Germinal center (tissue), 1 donor: ENCODE results near the gene BCL6B.
"Not testable (repeated sequence)": the region's sequence is repeated elsewhere in the genome, so short reads cannot be mapped to it uniquely, and the experiment has no call there.

Source experiments
- DNase-seq: peaks from one replicate; pipeline ENCODE4 v3.0.0; 2012; ENCODE audit warnings: mixed read lengths, low spot score

The BCL6B gene, protein sequence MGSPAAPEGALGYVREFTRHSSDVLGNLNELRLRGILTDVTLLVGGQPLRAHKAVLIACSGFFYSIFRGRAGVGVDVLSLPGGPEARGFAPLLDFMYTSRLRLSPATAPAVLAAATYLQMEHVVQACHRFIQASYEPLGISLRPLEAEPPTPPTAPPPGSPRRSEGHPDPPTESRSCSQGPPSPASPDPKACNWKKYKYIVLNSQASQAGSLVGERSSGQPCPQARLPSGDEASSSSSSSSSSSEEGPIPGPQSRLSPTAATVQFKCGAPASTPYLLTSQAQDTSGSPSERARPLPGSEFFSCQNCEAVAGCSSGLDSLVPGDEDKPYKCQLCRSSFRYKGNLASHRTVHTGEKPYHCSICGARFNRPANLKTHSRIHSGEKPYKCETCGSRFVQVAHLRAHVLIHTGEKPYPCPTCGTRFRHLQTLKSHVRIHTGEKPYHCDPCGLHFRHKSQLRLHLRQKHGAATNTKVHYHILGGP

GRCh38 chr17:7022781-7023571 lies at the start of gene BCL6B:
TSS of gene BCL6B (plus strand) at chr17:7023050. CDS start at chr17:7023672, 622 bp downstream.
- DNase-seq: no peak

GRCh38 chr17:6979440-6979839 lies 43.4 kb upstream of the BCL6B start:
- DNase-seq: not testable (repeated sequence)

- DNase-seq: no peak
Measured at GRCh38 chr17:6981426-6981825, 41.4 kb upstream of the BCL6B start.

DNA sequence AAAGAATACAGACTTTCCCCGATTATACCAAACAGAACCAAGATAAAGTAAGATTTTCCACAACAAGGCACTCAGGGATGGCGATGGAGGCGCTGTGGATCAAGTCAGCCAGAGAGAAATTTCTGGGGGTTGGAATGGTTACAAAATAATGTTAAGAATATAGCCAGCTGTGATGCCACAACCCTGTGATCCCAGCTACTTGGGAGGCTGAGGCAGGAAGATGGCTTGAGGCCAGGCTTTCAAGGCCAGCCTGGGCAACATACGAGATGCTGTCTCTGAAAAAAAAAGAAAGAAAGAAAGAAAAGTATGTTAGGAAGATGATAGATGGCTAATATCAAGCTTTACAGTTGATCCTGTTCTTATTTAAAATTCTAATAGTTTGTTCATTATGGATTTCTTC lies 37.6 kb upstream of the BCL6B start:
- DNase-seq: no peak

- no peak for DNase-seq
Measured at GRCh38 chr17:6986676-6987075, 36.2 kb upstream of the BCL6B start.

DNA sequence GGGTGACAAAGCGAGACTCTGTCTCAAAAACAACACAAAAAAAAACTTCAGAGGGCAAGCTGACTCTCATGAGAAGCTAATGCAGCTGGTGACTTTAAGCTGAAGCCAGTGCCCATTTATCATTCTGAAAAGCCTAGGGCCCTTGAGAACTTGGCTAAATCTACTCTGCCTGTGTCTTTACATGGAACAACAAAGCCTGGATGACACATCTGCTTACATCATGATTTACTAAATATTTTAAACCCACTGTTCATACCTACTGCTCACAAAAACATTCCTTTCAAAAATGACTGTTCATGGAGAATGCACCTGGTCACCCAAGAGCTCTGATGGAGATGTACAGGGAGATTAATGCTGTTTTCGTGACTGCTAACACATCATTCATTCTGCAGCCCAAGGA lies 33.1 kb upstream of the BCL6B start:
- DNase-seq: no peak

GRCh38 chr17:6993613-6994056 lies 29.2 kb upstream of the BCL6B start:
- not testable (repeated sequence) for DNase-seq

DNA sequence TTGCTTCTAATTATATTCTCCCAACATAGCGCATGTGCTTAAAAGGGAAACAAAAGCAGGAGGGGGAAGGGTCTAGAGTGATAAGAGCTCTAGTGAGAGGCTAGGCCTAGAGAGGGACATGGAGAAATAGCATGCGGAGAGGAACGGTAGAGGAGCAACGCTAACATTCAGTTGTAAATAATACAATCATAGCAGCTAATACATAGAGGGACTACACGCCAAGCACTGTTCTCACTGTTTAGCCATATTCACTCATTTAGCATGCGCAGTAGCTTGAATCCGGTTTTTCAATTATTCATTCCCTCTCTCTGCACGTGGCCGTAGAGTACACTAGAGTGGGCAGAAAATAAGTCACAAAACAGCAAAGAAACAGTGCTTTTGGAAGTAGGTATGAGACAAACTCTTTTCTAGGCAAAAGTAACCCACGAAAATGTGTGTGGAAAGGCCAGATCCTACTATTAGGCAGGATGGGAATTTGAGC lies 28.7 kb upstream of the BCL6B start:
- DNase-seq: no peak

DNA sequence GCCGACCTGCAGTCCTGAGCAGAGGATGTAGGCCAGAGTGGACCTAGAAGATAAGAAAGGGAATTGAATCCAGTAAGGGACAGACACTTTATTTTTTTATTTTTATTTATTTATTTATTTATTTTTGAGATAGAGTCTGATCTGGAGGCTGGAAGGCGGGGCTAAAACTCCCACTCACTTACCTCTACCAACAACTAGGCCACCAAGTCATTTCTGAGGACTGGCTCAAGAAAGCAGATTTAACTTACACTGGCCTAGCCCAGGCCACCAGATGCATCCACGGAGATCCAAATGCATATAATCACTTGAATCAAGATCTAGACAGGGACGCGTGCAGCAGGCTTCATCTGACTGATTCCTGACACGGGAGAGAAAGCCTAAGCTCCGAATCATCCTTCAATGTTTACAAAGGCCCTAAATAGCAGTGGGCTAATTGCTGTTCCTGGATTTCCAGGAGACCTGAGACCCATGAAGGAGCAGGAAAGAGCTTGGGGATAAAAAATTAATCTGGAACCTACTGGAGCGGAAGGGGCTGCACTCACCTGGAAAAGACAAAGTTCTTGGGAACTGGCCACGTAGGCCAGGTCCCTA lies 28.1 kb upstream of the BCL6B start:
- DNase-seq: no peak

DNA sequence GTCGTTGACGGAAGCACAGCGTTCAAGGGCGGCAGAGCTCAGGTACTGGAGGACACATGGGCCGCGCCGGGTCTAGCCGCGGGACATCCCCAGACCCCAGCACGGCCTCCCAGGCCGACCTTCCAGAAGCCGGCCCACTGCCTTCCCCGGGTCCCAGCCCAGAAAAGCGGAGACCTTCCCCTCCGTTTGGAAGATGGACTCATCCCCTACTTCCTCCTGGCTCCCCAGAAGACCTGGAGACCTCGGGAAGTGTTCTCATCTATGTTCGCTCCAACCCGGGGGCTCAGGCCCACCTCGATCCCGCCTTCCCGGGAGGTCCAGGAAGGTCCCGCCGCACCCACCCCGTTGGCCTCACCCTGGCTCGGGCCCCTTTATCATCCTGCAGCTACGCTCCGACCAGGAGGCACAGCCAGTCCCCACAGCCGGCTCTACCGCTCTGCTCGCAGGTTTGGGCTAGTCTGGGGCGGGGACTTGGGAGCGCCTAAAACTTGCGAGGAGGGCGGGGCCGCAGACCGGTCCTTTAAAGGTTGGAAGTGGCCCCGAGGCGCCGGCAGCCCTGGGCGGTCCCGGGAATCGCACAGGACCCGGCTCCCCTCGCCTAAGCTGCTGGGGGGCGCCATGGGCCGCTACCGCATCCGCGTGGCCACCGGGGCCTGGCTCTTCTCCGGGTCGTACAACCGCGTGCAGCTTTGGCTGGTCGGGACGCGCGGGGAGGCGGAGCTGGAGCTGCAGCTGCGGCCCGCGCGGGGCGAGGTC lies 27.2 kb upstream of the BCL6B start, which contains the start of gene ALOX12:
ALOX12 (plus strand) TSS at position 550 of the 756 bp plus-strand sequence; CDS start at position 619, 69 bp downstream.
- no peak for DNase-seq

GRCh38 chr17:6996256-6997011 lies 26.4 kb upstream of the BCL6B start:
- DNase-seq: no peak

DNA sequence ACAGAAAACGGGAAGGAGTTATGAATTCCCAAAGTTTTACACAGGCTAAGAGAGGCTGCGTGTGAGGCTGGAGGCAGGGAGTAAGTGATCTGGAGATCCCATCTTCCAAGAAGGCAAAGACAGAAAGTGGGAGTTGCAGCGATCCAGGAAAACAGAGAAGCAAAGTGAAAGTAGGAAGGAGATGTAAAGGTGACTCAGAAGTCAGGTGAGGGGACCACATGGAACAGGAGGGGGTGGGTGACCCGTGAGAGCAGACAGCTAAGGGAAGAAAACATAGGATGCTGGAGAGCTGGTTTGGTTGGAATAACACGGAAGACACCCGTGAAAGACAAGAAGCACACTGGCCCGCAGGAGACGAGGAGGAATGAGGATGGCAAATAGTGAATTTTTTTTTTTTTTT lies 25.7 kb upstream of the BCL6B start:
- no peak for DNase-seq

GRCh38 chr17:6998855-6999508 lies 23.9 kb upstream of the BCL6B start:
- DNase-seq: no peak

DNA sequence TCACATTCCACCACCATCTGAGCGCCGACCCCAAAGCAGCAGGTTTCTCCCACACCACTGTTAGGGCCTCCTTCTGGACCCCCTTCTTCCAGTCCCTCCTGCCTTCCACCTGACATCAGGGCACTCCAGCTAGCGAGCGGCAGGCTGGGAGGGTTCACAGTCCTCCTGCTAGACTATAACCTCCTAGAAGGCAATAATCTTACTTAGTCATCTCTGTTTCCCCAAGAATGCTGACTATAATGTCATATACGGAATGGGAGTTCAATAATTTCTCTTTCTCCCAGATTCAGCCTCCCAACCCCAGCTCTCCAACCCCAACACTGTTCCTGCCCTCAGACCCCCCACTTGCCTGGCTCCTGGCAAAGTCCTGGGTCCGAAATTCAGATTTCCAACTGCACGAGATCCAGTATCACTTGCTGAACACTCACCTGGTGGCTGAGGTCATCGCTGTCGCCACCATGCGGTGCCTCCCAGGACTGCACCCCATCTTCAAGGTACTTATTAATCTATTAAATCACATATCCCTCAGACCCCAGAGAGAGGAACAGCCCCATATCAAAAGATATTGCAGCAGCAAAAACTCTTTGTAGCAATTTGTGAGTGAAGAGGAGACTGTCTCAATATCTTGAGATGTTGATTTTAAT lies 21.4 kb upstream of the BCL6B start:
- no peak for DNase-seq

DNA sequence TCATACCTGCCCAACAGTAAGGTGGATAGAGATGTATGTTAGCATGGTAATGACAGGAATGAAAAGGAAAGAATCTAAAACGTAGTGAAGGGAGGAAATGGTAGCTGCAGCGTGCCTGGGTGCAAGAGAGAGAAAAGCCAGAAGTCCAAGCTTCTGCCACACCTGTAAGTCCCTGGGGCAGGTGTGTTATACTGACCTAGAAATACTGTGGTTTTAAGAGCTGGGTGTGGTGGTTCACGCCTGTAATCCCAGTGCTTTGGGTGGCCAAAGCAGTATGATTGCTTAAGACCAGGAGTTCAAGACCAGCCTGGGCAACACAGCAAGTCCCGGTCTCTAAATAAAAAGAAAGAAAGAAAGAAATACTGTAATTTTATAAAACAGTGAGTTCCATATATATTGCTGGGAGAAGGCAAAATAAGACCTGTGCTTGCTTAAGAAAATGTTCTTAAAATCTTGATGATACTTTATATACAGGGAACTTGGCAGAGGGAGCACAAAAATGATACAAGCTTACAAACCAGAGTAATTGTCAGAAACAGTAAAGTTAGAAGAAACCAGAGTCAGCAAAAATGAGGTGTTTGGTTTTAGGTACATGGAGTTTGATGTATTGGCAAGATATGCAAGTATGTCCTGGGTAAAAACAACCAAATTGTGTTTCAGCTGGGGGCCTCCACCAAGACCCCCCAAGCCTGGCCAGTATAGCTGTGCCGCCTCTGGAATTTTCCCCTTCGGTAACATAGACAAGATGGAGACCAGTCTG lies 20.4 kb upstream of the BCL6B start:
- no peak for DNase-seq

DNA sequence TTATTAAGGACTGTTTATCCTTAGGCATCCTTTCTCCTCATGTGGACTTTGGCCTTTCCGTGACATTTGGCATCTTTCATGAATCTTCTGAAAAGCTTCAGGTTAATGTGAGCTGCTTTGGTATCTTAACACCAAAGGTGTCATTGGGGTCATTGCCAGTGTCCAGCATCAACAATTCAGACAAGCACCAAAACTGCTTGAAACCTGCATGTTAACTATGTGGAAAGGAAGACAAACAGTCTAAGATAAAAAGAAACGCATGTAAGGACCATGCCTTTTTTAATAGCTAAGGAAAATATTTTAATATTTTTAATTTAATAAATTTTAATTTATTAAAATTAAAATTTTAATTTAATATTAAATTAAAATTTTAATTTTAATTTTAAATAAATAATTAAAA lies 19.1 kb upstream of the BCL6B start:
- DNase-seq: no peak

DNA sequence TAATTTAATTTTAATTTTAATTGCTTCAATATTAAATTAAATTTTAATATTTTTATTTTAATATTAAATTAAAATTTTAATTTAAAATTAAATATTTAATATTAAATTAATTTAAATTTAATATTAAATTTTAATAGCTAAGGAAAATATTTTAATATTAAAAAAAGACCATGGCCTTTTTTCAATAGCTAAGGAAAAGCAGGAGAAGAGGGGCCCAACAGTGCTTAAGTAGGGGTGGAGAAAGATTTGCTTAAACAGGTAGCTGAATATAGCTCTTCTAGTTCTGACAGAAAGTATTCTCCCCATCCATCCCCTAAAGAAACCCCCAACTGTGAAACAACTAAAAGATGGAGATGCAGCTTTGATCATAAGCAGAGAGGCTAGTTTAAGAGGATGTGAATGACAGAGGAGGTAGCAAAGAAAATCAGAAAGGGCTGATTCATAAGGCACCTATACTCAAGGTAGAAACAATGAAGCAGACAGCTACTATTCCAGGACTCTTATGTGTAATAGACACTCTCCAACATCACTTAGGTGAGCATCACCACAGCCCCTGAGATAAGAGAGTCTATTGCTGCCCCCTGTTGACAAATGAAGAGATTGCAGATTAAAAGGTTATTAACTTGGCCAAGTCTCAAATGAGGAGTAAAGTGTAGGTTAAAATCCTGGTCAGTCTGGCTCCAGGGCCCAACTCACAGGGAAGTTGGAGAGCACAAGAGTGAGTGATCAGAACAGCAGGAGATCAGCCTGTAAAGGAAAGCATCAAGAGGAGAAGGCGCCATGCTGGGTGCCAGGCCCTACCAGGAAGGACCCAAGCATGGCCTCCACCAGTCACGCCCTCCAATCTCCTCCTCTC lies 18.2 kb upstream of the BCL6B start:
- DNase-seq: peak; percentile 71

DNA sequence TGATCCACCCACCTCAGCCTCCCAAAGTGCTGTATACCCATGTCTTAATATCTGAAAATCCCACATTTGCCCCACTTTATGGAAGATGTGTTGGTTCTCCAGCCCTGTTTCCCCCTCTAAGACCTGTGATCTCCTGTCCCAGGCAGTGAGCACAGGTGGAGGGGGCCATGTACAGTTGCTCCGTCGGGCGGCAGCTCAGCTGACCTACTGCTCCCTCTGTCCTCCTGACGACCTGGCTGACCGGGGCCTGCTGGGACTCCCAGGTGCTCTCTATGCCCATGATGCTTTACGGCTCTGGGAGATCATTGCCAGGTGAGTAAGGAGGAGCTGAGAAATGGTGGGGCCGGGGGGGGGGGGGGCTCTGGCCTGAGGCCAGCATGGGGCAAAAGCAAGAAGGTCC lies 17.1 kb upstream of the BCL6B start:
- no peak for DNase-seq
